BE2C (cell line): ENCODE data around the gene DNM2.

Experiments
- DNase-seq: peaks from one replicate; pipeline ENCODE4 v3.0.0-alpha.2; 2020
- H3K27me3 ChIP-seq: fragments of 250-450 bp; sonication (Bioruptor Pico); 2 replicates; pipeline ENCODE4 v1.5.1; 2020; ENCODE audit warnings: mild to moderate bottlenecking
- H3K36me3 ChIP-seq: fragments of 250-450 bp; sonication (Bioruptor Pico); 2 replicates; pipeline ENCODE4 v1.5.1; 2020; ENCODE audit warnings: mild to moderate bottlenecking
- H3K4me1 ChIP-seq: fragments of 250-450 bp; sonication (Bioruptor Pico); 2 replicates; pipeline ENCODE4 v1.5.1; 2020
- H3K4me3 ChIP-seq: 2 replicates; pipeline ENCODE4 v1.5.1; 2011; ENCODE audit warnings: low read depth, low read length
- H3K9me3 ChIP-seq: fragments of 250-450 bp; sonication (Bioruptor Pico); 2 replicates; pipeline ENCODE4 v1.5.1; 2020
- CTCF ChIP-seq: IDR thresholded peaks from 2 replicates; pipeline ENCODE4 v1.5.1; 2012; ENCODE audit warnings: mild to moderate bottlenecking, low read depth, low read length

The DNM2 gene

DNA sequence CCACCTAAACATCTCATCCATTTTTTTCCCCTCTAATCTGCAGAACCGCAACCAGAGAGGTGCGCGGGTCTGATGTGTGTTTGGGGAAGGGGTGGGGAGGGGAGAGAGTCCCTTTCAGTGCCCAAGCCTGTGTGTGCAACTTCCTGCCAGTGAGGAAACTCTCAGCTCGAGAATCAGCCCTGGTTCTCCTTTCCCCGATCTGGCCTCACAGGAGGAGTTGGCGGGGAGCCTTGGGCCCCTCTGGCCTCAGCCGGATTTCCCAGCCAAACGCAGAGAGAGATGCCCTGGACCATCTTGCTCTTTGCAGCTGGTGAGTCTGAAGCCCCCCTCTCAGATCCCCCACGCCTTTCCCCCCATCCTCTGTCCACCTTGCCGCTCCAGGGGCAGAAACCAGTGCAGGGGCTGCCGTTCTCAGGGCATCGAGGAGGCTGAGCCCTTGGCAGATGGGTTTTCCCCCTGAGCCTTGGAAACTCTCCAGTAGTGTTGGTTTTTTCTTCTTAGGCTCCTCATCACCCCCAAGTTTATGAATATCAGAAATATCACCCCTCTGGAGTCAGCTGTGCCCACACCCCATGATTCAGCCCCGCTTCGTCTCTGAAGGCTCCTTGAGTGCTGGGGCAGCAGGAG is 130.5 kb downstream of the DNM2 start, which contains the start of gene C19orf38:
C19orf38 (plus strand) TSS at position 186 of the 627 bp plus-strand sequence; CDS start at position 280, 94 bp downstream.
- Histone ChIP-seq H3K27me3 (no peaks in the 10 kb centered on the region), H3K4me1 (no peaks in the 10 kb centered on the region), H3K36me3 (no peaks in the 10 kb centered on the region), H3K9me3 (no peaks in the 10 kb centered on the region; the same call in 1 of the 2 replicates), H3K4me3 (no peak within 1 kb of the TSS)
- no peak for TF ChIP-seq CTCF
- DNase-seq = no peak

DNA sequence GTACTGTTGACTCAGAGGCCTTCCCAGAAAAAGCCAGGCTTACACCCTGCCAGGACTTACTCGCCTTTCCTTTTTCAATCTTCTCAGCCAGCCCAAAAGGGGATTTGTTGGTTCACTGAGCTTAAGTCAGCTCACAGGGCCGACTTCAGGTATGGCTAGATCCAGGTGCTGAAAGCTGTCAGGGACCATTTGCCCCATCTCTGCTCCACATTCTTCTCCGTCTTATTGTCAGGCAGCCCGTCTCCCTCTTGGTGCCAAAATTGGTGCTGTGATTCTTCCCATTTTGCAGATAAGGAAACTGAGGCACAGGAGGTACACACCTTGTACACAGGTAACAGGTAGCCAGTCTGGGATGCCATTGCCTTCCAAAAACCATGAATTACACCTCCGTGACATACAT is 132.8 kb downstream of the DNM2 start:
- DNase-seq = no peak
- no peaks in the 10 kb centered on the region for H3K4me1 ChIP-seq
- TF ChIP-seq CTCF = no peak
- H3K27me3 ChIP-seq = no peaks in the 10 kb centered on the region
- no peaks in the 10 kb centered on the region; the same call in 1 of the 2 replicates for H3K9me3 ChIP-seq
- no peaks in the 10 kb centered on the region for H3K36me3 ChIP-seq
- H3K4me3 ChIP-seq = no peak overlapping the region

DNA sequence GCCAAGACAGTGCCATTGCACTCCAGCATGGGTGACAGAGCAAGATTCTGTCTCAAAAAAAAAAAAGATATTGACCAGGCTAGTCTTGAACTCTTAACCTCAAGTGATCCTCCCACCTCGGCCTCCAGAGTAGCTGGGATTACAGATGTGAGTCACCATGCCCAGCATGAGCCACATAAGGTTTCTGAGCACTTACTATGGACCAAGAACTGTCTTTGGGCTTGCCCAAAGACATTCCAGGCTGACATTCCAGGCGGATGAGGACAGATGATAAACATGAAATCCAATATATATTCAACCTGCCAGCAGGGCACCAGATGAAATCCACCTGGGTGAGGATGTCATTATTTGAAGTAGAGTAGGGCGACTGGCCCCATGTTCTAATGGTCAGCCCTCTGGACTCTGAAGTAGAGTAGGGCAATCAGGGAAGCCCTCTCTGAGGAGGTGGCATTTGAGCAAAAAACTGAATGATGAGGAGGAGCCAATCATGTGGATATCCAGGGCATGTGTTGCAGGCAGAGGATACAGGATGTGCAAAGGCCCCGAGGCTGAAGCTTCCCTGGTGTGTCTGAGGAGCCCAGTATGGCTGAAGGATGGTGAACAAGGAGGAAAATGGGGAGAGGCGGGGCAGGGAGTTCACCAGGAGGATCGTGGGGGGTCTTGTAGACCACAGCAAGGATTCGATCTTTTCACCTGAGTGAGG is 134.4 kb downstream of the DNM2 start:
- H3K27me3 ChIP-seq = no peaks in the 10 kb centered on the region
- H3K4me3 ChIP-seq = no peak overlapping the region
- no peak for DNase-seq
- no peaks in the 10 kb centered on the region for H3K36me3 ChIP-seq
- H3K9me3 ChIP-seq = no peaks in the 10 kb centered on the region
- no peaks in the 10 kb centered on the region for H3K4me1 ChIP-seq
- no peak for TF ChIP-seq CTCF

DNA sequence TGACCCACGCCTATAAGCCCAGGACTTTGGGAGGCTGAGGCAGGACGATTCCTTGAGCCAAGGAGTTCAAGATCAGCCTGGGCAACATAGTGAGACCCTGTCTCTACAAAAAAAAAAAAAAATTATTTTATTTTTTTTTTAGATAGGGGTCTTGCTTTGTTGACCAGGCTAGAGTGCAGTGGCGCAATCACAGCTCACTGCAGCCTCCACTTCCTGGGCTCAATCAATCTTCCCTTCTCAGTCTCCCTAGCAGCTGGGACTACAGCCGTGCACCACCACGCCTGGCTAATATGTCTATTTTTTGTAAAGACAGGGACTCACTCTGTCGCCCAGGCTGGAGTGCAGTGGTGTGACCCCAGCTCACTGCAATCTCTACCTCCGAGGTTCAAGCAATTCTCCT is 135.1 kb downstream of the DNM2 start:
- TF ChIP-seq CTCF = no peak
- Histone ChIP-seq H3K9me3 (no peaks in the 10 kb centered on the region), H3K36me3 (no peaks in the 10 kb centered on the region), H3K4me1 (no peaks in the 10 kb centered on the region), H3K4me3 (no peak overlapping the region), H3K27me3 (no peaks in the 10 kb centered on the region)
- no peak for DNase-seq

- H3K27me3 ChIP-seq = no peaks in the 10 kb centered on the region
- no peak for TF ChIP-seq CTCF
- no peaks in the 10 kb centered on the region for H3K36me3 ChIP-seq
- no peaks in the 10 kb centered on the region for H3K9me3 ChIP-seq
- H3K4me1 ChIP-seq = no peaks in the 10 kb centered on the region
- DNase-seq = no peak
- H3K4me3 ChIP-seq = no peak overlapping the region
Measured at GRCh38 chr19:10854350-10855089, 136.6 kb downstream of the DNM2 start.
